Fibroblast of lung (primary cell): Measurements from ENCODE around the gene NCKAP5.

ENCODE experiments used
- CTCF ChIP-seq, 2 donors: IDR thresholded peaks in 1 of 2; conservative IDR thresholded peaks in 1 of 2; 1 replicate in 1 of 2; 2 replicates in 1 of 2; pipeline ENCODE4 v1.5.1; 2011 to 2012; ENCODE audit warnings: low read length in 2 of 2, control low read depth in 1 of 2, inconsistent platforms in 1 of 2, low read depth in 1 of 2, mild to moderate bottlenecking in 1 of 2
- EZH2 ChIP-seq: IDR thresholded peaks from 2 replicates; pipeline ENCODE4 v1.5.1; 2012; ENCODE audit warnings: low read length, control low read depth, mild to moderate bottlenecking; ENCODE audit errors: missing control alignments

- TF ChIP-seq CTCF (conservative IDR thresholded peaks at IDR 0.05 in 1 of 2, IDR thresholded peaks at IDR 0.05 in 1 of 2; ENCODE audit: low read depth in 1 of 2, low read length in 2 of 2) (no peak), EZH2 (no peak)
Observed at GRCh38 chr2:132850688-132851087, 717.6 kb downstream of the NCKAP5 start.
